GM19395 (cell line): ENCODE measurements around the gene GMDS.
A peak's percentile ranks its signal among the peaks of the same experiment; 100 is the strongest.

Source experiments
- ATAC-seq: cut with Tn5 transposase; IDR thresholded peaks from one replicate; pipeline ENCODE4 v1.9.1; 2021; ENCODE audit warnings: mild to moderate bottlenecking, moderate library complexity; ENCODE audit not compliant: unreplicated experiment

The GMDS gene

GRCh38 chr6:2245103-2245876 lies at the start of gene GMDS:
GMDS (minus strand) TSS chr6:2245605.
- peak; percentile 90 for ATAC-seq

GRCh38 chr6:2285510-2285909 lies 40.1 kb upstream of the GMDS start:
- ATAC-seq = no peak

- no peak for ATAC-seq
Observed at GRCh38 chr6:2275892-2276242, 30.5 kb upstream of the GMDS start.

- no peak for ATAC-seq
Observed at GRCh38 chr6:2274981-2275891, 29.8 kb upstream of the GMDS start.

- no peak for ATAC-seq
Observed at GRCh38 chr6:2272696-2273095, 27.3 kb upstream of the GMDS start.

- no peak for ATAC-seq
Observed at GRCh38 chr6:2270054-2270453, 24.6 kb upstream of the GMDS start.

GRCh38 chr6:2266841-2267240 lies 21.4 kb upstream of the GMDS start:
- ATAC-seq = no peak

- ATAC-seq = no peak
Observed at GRCh38 chr6:2266031-2266795, 20.8 kb upstream of the GMDS start.

- no peak for ATAC-seq
Observed at GRCh38 chr6:2264932-2265331, 19.5 kb upstream of the GMDS start.

- no peak for ATAC-seq
Observed at GRCh38 chr6:2263896-2264295, 18.5 kb upstream of the GMDS start.

GRCh38 chr6:2259574-2259973 lies 14.2 kb upstream of the GMDS start:
- ATAC-seq = no peak

- no peak for ATAC-seq
Observed at GRCh38 chr6:2259002-2259494, 13.6 kb upstream of the GMDS start.

- no peak for ATAC-seq
Observed at GRCh38 chr6:2258112-2258511, 12.7 kb upstream of the GMDS start.

GRCh38 chr6:2257363-2257762 lies 12.0 kb upstream of the GMDS start:
- ATAC-seq = no peak

- ATAC-seq = no peak
Observed at GRCh38 chr6:2254747-2255146, 9.3 kb upstream of the GMDS start.

- no peak for ATAC-seq
Observed at GRCh38 chr6:2249126-2249525, 3.7 kb upstream of the GMDS start.

GRCh38 chr6:2247664-2248063 lies 2.3 kb upstream of the GMDS start:
- no peak for ATAC-seq

GRCh38 chr6:2245877-2246863 lies 765 bp upstream of the GMDS start:
- ATAC-seq = peak; percentile 34

- no peak for ATAC-seq
Observed at GRCh38 chr6:2244261-2245102, 923 bp downstream of the GMDS start.
